Subcutaneous adipose tissue (tissue), 4 donors: ENCODE data around the gene DCBLD1. TPM values are rescaled to one million over a fixed set of nuclear protein-coding genes. Genes with fewer than 3 reads are reported as not detected.

ENCODE experiments used
- CTCF ChIP-seq: fragments of 450-650 bp; IDR thresholded peaks from one replicate; pipeline ENCODE4 v1.5.1; 2016; ENCODE audit warnings: low read depth, mild to moderate bottlenecking, control low read depth, antibody characterized with exemption, moderate library complexity
- total RNA-seq, 4 donors: library from RNA; depleted of rRNA; stranded (reverse); fragments of >200 nt; gene quantifications; one replicate each; pipeline ENCODE4 v1.1.0, GENCODE V29; 2016

Gene DCBLD1
- total RNA-seq, 4 donors from 2014 or later, result 8.8 to 22.2 (median 18.6) TPM

DNA sequence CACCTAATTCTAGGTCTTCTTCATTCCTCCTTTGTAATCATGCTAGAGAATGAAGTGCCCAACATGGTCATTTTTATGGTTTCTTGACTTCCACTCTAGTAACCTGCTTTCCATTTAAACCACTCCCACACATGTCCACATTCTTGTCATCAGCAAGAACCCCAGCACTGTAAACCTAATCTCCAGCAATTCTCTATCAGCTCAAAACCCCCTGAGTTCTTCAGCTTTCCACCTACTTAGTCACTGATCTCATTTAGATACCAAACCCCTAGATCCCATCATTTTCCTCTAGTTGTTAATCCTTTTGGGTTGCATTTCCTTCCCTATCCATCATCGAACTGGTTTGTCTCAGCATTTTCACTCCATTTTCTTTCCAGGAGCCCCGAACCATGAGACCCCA is 70.1 kb downstream of the DCBLD1 start:
- TF ChIP-seq CTCF, result no peak

DNA sequence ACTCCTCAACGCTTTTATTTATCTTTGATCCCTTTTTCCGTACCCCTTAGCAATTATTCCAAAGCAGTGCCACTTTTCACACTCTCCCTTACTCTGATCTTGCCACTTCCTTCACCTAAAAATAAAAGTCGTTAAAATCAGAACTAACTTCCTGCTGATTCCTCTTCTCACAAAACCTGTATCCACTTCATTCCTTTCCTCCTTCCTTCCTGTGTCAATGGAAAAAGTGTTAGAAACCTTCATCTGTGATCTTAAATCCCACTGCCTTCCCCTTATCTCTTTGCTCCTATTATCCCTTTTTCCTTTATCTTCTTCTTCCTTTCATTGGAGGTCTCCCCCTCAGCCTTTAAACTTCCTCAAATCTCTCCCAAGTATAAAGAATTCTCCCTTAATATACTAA is 70.7 kb downstream of the DCBLD1 start:
- no peak for TF ChIP-seq CTCF

DNA sequence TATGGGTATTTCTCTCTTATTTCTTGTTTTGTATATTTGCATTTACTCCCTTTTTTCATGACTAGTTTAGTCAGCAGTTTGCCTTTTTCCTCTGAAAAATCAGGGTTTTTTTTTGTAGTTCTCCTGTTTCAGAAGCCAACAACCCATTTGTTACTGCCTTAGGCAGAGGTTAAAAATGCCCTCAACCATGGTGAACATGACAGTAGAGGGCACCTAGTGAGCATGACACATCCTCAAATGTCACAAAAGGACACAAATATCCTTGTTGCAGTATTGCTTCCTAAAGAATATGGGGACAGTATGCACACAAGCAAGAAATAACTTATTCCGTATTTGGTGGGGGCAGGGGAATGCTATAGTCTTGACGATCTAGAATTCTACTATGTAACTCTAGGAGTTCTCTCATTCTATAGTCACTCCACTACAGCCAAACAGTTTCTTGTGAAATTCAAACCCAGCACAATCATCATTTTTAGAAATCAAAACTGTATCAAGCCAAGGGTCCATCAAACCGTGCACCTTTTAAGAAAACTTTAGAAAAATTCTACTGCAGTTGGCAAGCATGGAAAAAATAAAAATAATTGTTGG is 72.9 kb downstream of the DCBLD1 start:
- no peak for TF ChIP-seq CTCF

GRCh38 chr6:117555882-117556498 is 73.5 kb downstream of the DCBLD1 start:
- no peak for TF ChIP-seq CTCF

- TF ChIP-seq CTCF, result no peak
These were observed 75.5 kb downstream of the DCBLD1 start for GRCh38 chr6:117557951-117558350.

- TF ChIP-seq CTCF, result no peak
These were observed 76.3 kb downstream of the DCBLD1 start for GRCh38 chr6:117558818-117559217.

DNA sequence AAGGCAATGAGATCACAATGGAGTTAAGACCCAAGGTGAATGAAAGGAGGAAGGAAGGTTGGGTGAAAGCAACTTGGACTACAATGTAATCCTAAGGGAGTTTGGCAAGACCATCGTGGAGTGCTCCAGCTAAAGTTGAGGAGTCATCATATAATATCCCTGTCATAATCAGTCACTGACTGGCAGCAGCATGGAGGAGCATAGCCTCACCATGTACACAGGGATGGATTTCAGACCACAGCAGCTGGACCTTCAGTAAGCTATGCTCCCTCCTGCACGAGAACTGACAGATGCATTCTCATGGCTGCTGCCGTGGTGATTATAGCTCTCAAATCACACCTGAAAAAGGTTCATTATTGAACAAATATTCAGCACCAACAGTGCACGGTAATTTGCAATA is 76.8 kb downstream of the DCBLD1 start:
- no peak for TF ChIP-seq CTCF
